Lung (tissue), 12 donors: ENCODE measurements around the gene WDR88. TPM values are rescaled to one million over a fixed set of nuclear protein-coding genes. Genes with fewer than 3 reads are reported as not detected.

Experiments
- ATAC-seq: fragments of 200-7000 bp; cut with Tn5 transposase; one replicate; pipeline ENCODE4 v1.9.1; 2020; ENCODE audit warnings: moderate number of reproducible peaks; ENCODE audit not compliant: insufficient read depth, low FRiP score
- DNase-seq, 3 donors: peaks; one replicate each; pipeline ENCODE4 v3.0.0-alpha.2; 2013 to 2017
- H3K27ac ChIP-seq, 2 donors: one replicate each; pipeline ENCODE4 v1.5.1; 2013; ENCODE audit warnings: mild to moderate bottlenecking in 2 of 2, moderate library complexity in 2 of 2, control low read depth in 1 of 2, inconsistent platforms in 1 of 2, low read depth in 1 of 2, low read length in 1 of 2
- H3K27me3 ChIP-seq, 3 donors: one replicate each; pipeline ENCODE4 v1.5.1; 2013; ENCODE audit warnings: low read length in 2 of 3; ENCODE audit not compliant: control insufficient read depth in 3 of 3, insufficient read depth in 3 of 3
- H3K36me3 ChIP-seq, 4 donors: one replicate each; pipeline ENCODE4 v1.5.1; 2013; ENCODE audit warnings: low read length in 4 of 4, mild to moderate bottlenecking in 1 of 4, moderate library complexity in 1 of 4; ENCODE audit not compliant: control insufficient read depth in 4 of 4, insufficient read depth in 4 of 4
- H3K4me1 ChIP-seq, 5 donors: one replicate each; pipeline ENCODE4 v1.5.1; 2013; ENCODE audit warnings: low read length in 5 of 5, mild to moderate bottlenecking in 2 of 5, moderate library complexity in 1 of 5; ENCODE audit not compliant: control insufficient read depth in 5 of 5, insufficient read depth in 5 of 5
- H3K4me3 ChIP-seq: one replicate; pipeline ENCODE4 v1.5.1; 2013; ENCODE audit warnings: mild to moderate bottlenecking, control low read depth, moderate library complexity
- H3K9ac ChIP-seq, 2 donors: one replicate each; pipeline ENCODE4 v1.5.1; 2013; ENCODE audit warnings: low read length in 2 of 2, control low read depth in 1 of 2; ENCODE audit not compliant: insufficient read depth in 1 of 2
- H3K9me3 ChIP-seq, 4 donors: one replicate each; pipeline ENCODE4 v1.5.1; 2013; ENCODE audit warnings: low read length in 3 of 4, mild to moderate bottlenecking in 1 of 4, moderate library complexity in 1 of 4; ENCODE audit not compliant: control insufficient read depth in 4 of 4, insufficient read depth in 3 of 4
- WGBS, 2 donors: extraction: QIAGEN DNeasy Blood & Tissue Kit; methylation state at CpG; one replicate each; pipeline ENCODE4 v1.1.7; 2013; 5-methylcytosine and 5-hydroxymethylcytosine counted together
- polyA plus RNA-seq, 2 donors: library from polyadenylated mRNA; stranded (reverse); fragments of 200-250 nt; gene quantifications; one replicate each; pipeline ENCODE4 v1.2.1, GENCODE V29; 2013
- total RNA-seq, 2 donors: library from RNA; depleted of rRNA in 1 of 2; stranded (reverse); fragments of >200 nt in 1 of 2; gene quantifications; one replicate each; pipeline ENCODE4 v1.2.1, GENCODE V29; 2014 to 2021
- TF ChIP-seq, protein P1 (sequence below): IDR thresholded peaks from 2 replicates; pipeline ENCODE4 v1.5.1; 2012; ENCODE audit warnings: mild to moderate bottlenecking; ENCODE audit errors: control extremely low read depth, extremely low read depth
- donor health status: control.
- donor health status: control.
- donor health status: Bipolar disorder and iron deficiency.
- donor health status: healthy.
- donor health status: DM: yes; HTN: yes; CAD: no.

WDR88 gene
- total and polyA plus RNA-seq, 4 donors = not detected

DNA sequence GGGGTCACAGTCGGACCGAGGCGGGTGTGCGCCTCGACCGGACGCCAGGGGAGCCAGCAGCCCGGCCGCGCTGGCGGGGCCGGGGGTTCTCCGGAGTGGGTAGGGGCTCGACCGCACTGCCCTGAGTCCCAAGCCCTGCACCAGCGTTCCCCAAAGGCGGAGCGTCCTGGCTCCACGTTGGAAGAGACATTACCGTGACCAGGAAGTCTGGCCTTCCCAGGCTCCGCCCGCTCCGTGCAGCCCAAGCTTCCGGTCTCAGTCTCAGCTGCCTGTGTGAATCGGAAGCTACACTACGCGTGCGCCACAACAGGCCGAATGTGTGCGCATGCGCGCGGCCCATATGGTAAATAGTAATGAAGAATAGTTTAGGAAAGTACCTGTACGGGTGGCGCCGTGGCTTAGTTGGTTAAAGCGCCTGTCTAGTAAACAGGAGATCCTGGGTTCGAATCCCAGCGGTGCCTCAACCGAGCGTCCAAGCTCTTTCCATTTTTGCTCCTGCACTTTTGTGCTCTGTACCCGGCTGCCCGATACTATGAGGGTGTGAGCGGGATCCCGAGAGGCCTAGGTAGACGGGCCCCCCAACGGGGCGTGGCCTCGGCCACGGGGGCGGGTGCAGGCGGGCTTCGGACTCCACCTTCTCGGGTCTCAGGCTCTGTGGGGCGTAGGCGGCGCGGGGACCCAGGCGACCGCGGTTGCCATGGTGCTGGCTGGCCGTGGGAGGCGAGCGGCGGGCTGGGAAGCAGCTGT is 44.9 kb downstream of the WDR88 start:
- peak overlapping the region; percentile 64 for H3K4me3 ChIP-seq
- peaks cover 0 to 15% (median 5%) of the 10 kb centered on the region in 5 donors for H3K4me1 ChIP-seq
- H3K9ac ChIP-seq = peak overlapping the region in 1 of 2 donors; percentile 51
- TF ChIP-seq, protein P1, sequence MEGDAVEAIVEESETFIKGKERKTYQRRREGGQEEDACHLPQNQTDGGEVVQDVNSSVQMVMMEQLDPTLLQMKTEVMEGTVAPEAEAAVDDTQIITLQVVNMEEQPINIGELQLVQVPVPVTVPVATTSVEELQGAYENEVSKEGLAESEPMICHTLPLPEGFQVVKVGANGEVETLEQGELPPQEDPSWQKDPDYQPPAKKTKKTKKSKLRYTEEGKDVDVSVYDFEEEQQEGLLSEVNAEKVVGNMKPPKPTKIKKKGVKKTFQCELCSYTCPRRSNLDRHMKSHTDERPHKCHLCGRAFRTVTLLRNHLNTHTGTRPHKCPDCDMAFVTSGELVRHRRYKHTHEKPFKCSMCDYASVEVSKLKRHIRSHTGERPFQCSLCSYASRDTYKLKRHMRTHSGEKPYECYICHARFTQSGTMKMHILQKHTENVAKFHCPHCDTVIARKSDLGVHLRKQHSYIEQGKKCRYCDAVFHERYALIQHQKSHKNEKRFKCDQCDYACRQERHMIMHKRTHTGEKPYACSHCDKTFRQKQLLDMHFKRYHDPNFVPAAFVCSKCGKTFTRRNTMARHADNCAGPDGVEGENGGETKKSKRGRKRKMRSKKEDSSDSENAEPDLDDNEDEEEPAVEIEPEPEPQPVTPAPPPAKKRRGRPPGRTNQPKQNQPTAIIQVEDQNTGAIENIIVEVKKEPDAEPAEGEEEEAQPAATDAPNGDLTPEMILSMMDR = no peak
- ATAC-seq = peak; percentile 95
- peak overlapping the region; percentile 98 for H3K27ac ChIP-seq
- H3K27me3 ChIP-seq = no peaks in the 10 kb centered on the region
- 0% methylated on average over 56 to 65 of the region's 65 CpGs for WGBS, 2 donors
- no peaks in the 10 kb centered on the region for H3K36me3 ChIP-seq
- DNase-seq = peak; percentile 99
- no peaks in the 10 kb centered on the region for H3K9me3 ChIP-seq

DNA sequence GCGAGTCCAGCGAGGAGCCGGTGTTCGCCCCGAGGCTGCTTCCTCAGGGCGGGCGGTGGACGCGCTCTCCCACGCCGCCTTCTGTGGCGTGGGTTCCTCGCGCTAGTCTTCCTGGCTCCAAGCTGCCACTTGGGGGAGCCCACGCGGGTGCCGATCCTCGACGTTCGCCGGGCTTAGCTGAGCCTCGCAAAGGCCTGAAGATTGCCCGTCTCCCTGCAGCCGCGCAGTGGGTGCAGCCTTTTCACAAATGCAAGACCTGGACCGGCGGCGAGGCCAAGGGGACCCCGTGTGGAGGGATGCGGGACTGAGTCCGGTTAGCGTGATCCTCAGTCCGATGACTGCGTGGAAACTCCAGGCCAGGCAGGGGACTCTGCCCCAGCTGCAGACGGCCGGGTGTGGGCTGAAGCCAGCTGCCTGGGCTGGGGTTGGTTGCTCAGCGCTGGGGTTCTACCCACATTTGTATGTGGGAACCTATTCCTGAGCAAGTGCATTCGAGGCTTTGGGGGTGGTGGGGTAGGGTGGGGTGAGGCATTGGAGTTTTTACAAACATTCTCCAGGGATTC is 45.6 kb downstream of the WDR88 start:
- H3K36me3 ChIP-seq = no peaks in the 10 kb centered on the region
- ATAC-seq (no peak), DNase-seq (peak in 2 of 3 donors; percentile 73 to 79)
- H3K27me3 ChIP-seq = no peaks in the 10 kb centered on the region
- H3K9ac ChIP-seq = peak overlapping the region in 1 of 2 donors; percentile 11
- 0% methylated on average over 32 to 38 of the region's 38 CpGs for WGBS, 2 donors
- H3K27ac ChIP-seq = peak overlapping the region; percentile 66 to 91
- H3K4me3 ChIP-seq = peak overlapping the region; percentile 41
- H3K4me1 ChIP-seq = peaks cover 0 to 15% (median 5%) of the 10 kb centered on the region in 5 donors
- no peaks in the 10 kb centered on the region for H3K9me3 ChIP-seq
- TF ChIP-seq, protein P1 = peak; percentile 20

DNA sequence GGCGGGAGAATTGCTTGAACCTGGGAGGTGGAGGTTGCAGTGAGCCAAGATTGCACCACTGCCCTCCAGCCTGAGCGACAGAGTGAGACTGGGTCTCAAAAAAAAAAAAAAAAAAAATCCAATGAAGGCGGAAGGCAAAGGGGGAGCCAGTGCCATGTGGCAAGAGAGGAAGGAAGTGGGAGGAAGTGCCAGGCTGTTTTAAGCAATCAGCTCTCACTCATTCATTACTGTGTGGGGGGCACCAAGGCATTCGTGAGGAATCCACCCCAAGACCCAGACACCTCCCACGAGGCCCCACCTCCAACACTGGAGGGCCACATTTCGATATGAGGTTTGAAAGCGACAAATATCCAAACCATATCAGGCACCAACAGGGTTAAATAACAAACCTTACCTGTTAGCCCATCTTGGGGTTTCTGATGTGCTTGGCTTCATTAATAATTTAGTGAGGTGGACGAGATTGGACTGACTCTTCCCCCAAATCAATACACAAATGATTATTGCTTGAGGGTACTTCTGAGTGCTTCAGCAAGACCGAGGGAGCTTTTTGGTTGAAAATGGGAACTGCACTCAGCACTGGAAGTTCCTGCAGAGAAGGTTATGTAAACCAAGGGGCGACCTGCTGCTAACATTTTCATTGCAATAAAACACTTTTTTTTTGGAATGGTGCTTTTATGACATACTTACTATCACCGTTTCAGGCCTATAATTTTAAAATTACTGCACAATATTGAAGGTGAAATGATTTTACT is 54.7 kb downstream of the WDR88 start:
- TF ChIP-seq, protein P1 = no peak
- no peak for ATAC-seq
- Histone ChIP-seq H3K9me3 (no peaks in the 10 kb centered on the region), H3K4me3 (no peak overlapping the region), H3K27ac (no peak overlapping the region), H3K9ac (no peak overlapping the region), H3K27me3 (no peaks in the 10 kb centered on the region), H3K4me1 (peaks cover 0 to 1% (median 0%) of the 10 kb centered on the region in 5 donors), H3K36me3 (no peaks in the 10 kb centered on the region)
- DNase-seq = no peak
- 32 to 42% methylated on average over 11 of the region's 11 CpGs for WGBS, 2 donors
